IPS DF 6.9 (cell line): ENCODE results near the gene PTPRN2.

Experiments used
- DNase-seq: peaks from one replicate; pipeline ENCODE4 v3.0.0-alpha.2; 2013; ENCODE audit warnings: low read depth, low spot score
- H3K27ac ChIP-seq: one replicate; pipeline ENCODE4 v1.5.1; 2013; ENCODE audit warnings: low read length, control low read depth
- H3K27me3 ChIP-seq: 2 replicates; pipeline ENCODE4 v1.6.1; 2013; ENCODE audit warnings: mild to moderate bottlenecking, low read length; ENCODE audit not compliant: control insufficient read depth, insufficient read depth
- H3K36me3 ChIP-seq: 2 replicates; pipeline ENCODE4 v1.6.1; 2013; ENCODE audit warnings: low read length; ENCODE audit not compliant: control insufficient read depth, insufficient read depth
- H3K4me1 ChIP-seq: 2 replicates; pipeline ENCODE4 v1.6.1; 2013; ENCODE audit warnings: low read length; ENCODE audit not compliant: control insufficient read depth, insufficient read depth
- H3K4me3 ChIP-seq: 2 replicates; pipeline ENCODE4 v1.5.1; 2013; ENCODE audit warnings: mild to moderate bottlenecking, low read length
- H3K9me3 ChIP-seq: 2 replicates; pipeline ENCODE4 v1.6.1; 2013; ENCODE audit warnings: low read length, inconsistent platforms; ENCODE audit not compliant: control insufficient read depth, insufficient read depth
- WGBS: extraction: QIAGEN DNeasy Blood & Tissue Kit; methylation state at CpG from one replicate; pipeline ENCODE4 v1.1.7; 2013; ENCODE audit warnings: mixed read lengths, missing lambda C conversion rate; ENCODE audit not compliant: insufficient read length, insufficient coverage; 5-methylcytosine and 5-hydroxymethylcytosine counted together

PTPRN2 gene

DNA sequence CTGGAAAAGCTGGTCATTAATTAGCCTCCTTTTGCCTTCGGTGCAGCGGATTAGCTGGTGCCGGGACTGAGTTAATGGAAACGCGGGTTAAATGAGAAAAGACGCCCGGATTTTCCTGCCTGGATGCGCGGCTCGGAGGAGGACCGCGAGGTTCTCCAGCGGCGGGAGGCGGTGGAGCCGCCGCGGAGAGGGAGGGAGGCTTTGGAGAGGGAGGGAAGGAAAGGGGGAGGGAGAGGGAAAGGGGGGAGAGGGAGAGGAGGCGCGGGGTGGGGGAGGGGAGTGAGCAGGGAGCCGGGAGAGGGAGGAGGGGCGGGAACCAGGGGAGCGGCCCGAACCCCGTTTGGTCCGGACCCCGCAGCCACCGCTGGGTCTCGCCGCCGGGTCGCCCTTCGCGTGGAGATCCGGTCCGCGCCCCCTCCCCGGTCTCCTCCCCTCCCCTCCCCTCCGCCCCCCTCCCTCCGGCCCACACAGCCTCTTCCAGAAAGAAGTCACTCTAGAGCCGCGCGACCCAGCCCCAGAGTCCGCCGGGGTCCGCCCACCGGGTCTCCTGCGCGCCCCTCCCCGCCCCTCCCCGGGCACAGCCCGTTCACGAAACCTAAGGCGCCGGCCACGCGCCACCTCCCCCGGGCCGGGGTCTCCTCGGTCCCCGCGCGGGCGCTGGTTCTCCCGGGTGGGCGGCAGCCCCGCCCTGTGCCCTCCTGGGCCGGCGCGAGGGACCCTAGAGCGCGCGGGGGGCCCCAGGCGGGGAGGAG, 903.3 kb downstream of the PTPRN2 start:
- WGBS: no CpG with 5 or more reads among the region's 74 CpGs
- peaks cover 20% of the 10 kb centered on the region for H3K9me3 ChIP-seq
- H3K4me3 ChIP-seq: no peak overlapping the region
- no peaks in the 10 kb centered on the region for H3K27me3 ChIP-seq
- DNase-seq: no peak
- H3K36me3 ChIP-seq: no peaks in the 10 kb centered on the region; the same call in 1 of the 2 replicates
- no peak overlapping the region for H3K27ac ChIP-seq
- no peaks in the 10 kb centered on the region for H3K4me1 ChIP-seq

DNA sequence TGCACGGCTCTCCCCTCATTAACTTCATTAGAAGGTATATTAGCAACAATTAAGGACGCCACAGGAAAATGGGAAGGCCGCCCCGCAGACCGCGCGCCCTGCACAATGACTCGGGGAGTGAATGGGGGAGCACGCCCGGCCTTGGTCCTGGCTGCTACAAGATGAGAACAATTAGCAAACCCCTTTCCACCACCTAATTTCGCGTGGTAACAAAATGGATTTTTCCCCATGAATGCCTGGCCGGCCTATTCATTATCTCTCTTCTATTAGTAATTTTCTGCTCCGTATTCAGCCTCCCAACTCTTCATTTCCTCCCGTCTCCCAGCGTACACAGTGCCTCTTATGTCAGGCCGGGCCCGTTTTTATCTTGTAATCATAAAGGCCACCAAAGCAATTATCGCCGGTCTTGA, 903.9 kb downstream of the PTPRN2 start:
- no peak for DNase-seq
- Histone ChIP-seq H3K4me3 (no peak overlapping the region), H3K36me3 (no peaks in the 10 kb centered on the region; the same call in 1 of the 2 replicates), H3K27ac (no peak overlapping the region), H3K9me3 (peaks cover 20% of the 10 kb centered on the region), H3K27me3 (no peaks in the 10 kb centered on the region), H3K4me1 (no peaks in the 10 kb centered on the region)
- WGBS: no CpG with 5 or more reads among the region's 20 CpGs

DNA sequence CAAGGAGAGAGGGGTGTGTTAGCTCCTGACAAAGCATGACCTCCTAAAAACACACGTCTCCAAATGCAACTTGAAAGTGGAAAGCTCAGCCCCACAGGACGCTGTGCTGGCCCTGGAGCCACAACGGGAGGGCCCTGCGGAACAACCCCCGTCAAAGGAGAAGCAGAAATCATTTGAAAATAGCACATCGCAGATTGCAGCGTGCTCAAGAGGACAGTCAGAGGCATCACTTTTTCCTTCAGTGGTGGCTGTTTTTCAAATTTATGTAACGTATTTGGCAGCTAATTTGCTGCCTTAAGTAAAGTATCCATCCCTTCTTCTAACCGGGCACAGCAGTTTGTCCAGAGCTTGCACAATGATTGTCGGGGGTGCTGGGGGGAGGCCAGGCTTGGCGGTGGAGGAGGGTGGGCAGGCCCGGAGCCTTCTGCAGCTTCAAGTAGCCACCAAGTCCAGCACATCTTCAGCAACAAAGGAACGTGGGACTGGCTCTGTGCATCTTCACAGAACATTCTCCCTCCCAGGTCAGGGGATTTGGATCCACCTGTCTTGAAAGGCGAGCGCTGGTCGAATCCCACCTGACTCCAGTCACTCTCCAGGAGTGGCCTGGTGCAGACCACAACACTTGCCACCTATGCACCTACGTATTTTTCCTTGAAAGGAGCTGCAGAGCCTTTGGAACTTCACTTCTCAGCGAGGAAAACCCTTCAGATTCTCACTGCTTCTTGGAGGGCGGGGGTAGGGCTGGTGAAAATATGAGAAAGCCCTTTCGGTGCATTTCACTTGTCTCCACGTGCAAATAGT, 904.5 kb downstream of the PTPRN2 start:
- peaks cover 18% of the 10 kb centered on the region for H3K9me3 ChIP-seq
- H3K36me3 ChIP-seq: no peaks in the 10 kb centered on the region; the same call in 1 of the 2 replicates
- H3K27ac ChIP-seq: no peak overlapping the region
- H3K27me3 ChIP-seq: no peaks in the 10 kb centered on the region
- no peak overlapping the region for H3K4me3 ChIP-seq
- no CpG with 5 or more reads among the region's 21 CpGs for WGBS
- no peak for DNase-seq
- H3K4me1 ChIP-seq: no peaks in the 10 kb centered on the region

DNA sequence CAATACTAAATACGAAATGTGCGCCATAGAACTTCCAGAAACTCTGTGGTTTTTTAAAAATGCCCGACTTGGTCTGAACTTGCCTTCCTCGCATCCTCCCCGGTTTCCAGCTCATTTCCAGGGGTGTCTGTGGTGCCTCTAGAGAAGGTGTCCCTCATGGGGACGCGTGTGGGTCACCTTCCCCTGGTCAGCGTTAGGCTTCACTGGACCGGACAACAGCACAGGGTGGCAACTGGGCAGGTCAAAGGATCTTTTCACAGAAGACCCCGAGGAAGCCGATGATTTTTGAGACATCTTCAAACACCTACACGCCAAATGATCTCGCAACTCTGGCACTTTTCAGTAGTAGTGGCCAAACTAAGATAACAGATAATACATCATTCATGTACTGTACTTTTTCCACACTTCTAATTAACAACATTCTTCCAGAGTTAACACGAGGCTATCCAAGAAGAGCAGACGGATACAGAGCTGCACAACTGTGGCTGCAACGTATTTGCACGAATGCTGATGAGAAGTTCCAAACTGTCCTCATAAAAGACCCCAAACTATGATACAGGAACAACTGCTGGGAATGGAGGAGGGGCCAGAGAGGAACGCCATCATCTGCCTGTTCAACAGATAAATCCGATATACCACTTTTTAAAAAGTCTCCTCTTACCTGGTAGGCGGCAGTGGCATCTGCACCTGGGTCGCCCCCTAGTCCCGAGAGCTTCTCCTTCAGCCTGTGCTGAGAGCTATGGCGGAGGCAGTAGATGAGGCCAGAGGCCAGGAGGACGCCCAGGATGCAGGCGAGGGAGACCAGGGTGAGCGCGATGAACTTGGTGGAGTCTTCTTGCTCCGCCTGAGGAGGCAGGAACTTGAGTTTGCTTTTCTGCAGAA, 905.3 kb downstream of the PTPRN2 start:
- no peak overlapping the region for H3K27ac ChIP-seq
- H3K4me3 ChIP-seq: no peak overlapping the region
- no peaks in the 10 kb centered on the region for H3K4me1 ChIP-seq
- WGBS: no CpG with 5 or more reads among the region's 28 CpGs
- H3K27me3 ChIP-seq: no peaks in the 10 kb centered on the region
- no peaks in the 10 kb centered on the region; the same call in 1 of the 2 replicates for H3K36me3 ChIP-seq
- DNase-seq: no peak
- H3K9me3 ChIP-seq: peaks cover 23% of the 10 kb centered on the region

DNA sequence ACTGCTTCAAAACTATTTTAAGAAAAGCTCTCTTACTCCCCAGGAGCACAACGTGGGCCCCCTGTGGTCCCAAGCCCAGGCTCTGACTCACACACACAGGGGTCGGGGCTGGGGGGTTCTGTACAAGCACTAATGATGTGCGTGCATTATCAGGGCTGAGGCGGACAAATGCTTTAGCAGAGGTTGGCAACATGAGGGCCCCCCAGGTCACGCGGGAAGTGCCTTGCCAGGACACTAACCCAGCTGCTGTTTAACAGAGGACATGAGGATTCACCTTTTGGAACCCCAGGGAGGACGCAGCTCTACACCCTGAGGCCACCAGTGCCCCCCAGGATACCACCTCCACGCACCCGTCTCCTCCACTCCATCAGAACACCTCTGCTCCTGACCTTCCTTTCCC, 908.0 kb downstream of the PTPRN2 start:
- no peaks in the 10 kb centered on the region for H3K27me3 ChIP-seq
- DNase-seq: no peak
- no peaks in the 10 kb centered on the region for H3K4me1 ChIP-seq
- no peak overlapping the region for H3K4me3 ChIP-seq
- no peaks in the 10 kb centered on the region; the same call in 1 of the 2 replicates for H3K36me3 ChIP-seq
- H3K9me3 ChIP-seq: peaks cover 31% of the 10 kb centered on the region
- no peak overlapping the region for H3K27ac ChIP-seq
- no CpG with 5 or more reads among the region's 9 CpGs for WGBS

DNA sequence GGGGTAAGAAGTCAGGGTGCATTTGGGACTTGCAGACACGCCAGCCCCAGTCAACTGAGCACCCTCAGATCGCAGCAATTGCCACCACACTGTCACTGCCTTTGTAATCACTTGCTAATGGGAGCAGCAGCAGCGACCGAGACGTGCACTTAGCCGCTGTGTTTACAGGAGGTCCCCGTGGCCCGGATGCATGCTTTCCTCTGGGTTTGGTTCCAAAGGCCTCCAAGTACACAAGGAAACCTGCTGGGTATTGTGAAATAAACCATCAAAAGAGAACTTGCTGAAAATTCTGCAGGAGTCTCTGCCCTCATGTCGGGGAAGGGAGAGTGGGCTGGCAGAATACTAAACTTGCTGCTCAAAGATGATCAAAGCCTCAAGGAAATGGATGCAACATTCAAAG, 909.1 kb downstream of the PTPRN2 start:
- Histone ChIP-seq H3K27ac (no peak overlapping the region), H3K4me3 (no peak overlapping the region), H3K36me3 (no peaks in the 10 kb centered on the region; the same call in 1 of the 2 replicates), H3K9me3 (peaks cover 29% of the 10 kb centered on the region), H3K27me3 (no peaks in the 10 kb centered on the region), H3K4me1 (no peaks in the 10 kb centered on the region)
- WGBS: no CpG with 5 or more reads among the region's 9 CpGs
- DNase-seq: no peak

DNA sequence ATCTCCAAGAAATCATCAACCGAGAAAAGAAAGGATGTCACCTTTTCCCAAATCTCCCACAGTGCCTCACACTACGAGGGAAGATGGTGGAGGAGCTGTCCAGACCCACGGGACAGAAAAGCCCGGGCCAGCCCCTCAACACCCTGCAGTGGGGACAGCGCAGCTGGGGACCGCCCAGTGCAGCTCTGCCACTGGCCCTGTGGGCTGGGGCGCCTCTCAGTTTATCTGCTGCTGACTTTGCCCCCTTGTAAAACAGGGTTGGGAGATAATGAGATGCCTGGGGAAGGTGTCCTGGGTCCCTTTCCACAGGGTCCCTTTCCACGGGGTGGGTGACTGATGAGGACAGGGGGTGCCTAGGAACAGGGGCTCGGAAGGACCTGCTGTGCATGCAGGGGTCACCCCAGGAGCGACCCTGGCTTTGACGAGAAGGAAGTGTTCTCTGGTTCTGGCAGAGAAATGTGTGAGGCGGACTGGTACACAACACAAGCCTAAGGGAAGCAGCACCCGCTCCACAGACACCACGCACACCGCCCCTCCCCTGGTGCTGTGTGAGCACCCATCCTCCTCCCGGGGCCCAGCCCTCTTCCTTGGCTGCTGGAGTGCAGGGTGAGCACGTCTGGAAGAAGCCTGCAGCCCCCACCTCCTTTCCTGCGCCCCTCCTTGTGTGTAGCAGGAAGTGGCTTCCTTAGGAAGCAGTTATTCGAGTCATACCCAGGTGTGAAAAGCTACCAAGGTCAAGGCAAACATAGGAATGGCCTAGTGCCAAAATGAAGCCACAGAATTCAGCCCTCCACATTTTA, 911.0 kb downstream of the PTPRN2 start:
- no peak for DNase-seq
- H3K4me3 ChIP-seq: no peak overlapping the region
- no CpG with 5 or more reads among the region's 19 CpGs for WGBS
- no peak overlapping the region for H3K27ac ChIP-seq
- H3K36me3 ChIP-seq: no peaks in the 10 kb centered on the region; the same call in 1 of the 2 replicates
- H3K4me1 ChIP-seq: no peaks in the 10 kb centered on the region
- peaks cover 25% of the 10 kb centered on the region for H3K9me3 ChIP-seq
- no peaks in the 10 kb centered on the region for H3K27me3 ChIP-seq

DNA sequence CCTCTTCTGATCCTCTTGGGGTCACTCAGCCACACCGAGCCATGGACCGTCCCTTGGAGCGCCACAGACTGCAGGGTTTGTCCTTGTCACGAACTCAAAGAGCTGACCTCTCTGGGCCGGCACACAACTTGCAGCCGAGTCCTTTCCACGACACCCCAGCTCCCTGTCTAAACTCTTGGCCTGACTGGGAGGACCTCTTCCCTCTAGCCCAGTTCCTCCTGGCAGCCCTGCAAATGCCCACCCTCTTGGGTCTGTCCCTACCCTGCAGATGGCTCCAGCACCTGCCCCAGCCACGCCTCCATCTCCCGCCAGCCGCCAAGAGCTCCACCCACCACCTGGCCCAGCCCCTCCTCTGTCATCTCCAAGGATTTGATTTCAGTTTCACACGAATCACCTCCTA, 911.6 kb downstream of the PTPRN2 start:
- Histone ChIP-seq H3K36me3 (no peaks in the 10 kb centered on the region; the same call in 1 of the 2 replicates), H3K27me3 (no peaks in the 10 kb centered on the region), H3K9me3 (peaks cover 25% of the 10 kb centered on the region), H3K27ac (no peak overlapping the region), H3K4me3 (no peak overlapping the region), H3K4me1 (no peaks in the 10 kb centered on the region)
- WGBS: no CpG with 5 or more reads among the region's 11 CpGs
- no peak for DNase-seq

DNA sequence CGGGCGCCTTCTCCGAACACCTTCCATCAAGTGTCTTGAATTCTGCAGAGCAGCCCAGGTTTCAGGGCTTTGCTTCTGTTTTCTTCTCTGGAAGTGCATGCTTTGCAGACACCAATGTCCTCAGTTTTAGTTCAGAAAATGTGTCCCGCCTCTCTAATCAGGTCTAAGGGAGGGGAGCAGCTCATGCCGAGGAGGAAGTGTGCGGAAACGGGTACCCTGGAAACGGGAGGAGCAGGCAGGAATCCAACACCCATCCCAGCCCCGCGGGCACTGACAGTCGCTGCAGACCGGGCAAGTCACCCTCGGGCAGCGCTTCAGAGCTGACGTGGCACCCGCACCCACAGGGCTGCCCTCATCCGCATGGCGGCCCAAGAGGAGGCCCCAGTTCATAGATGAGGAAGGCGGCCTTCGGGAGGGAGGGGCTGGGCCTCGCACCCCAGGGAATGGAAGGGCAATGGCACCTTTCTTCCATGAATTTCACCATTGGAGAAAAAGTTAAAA, 912.1 kb downstream of the PTPRN2 start:
- Histone ChIP-seq H3K27me3 (no peaks in the 10 kb centered on the region), H3K9me3 (peaks cover 25% of the 10 kb centered on the region), H3K36me3 (no peaks in the 10 kb centered on the region; the same call in 1 of the 2 replicates), H3K4me1 (no peaks in the 10 kb centered on the region), H3K4me3 (no peak overlapping the region), H3K27ac (no peak overlapping the region)
- no peak for DNase-seq
- WGBS: no CpG with 5 or more reads among the region's 21 CpGs
